ENCODE results near the gene PLSCR2.

DNA sequence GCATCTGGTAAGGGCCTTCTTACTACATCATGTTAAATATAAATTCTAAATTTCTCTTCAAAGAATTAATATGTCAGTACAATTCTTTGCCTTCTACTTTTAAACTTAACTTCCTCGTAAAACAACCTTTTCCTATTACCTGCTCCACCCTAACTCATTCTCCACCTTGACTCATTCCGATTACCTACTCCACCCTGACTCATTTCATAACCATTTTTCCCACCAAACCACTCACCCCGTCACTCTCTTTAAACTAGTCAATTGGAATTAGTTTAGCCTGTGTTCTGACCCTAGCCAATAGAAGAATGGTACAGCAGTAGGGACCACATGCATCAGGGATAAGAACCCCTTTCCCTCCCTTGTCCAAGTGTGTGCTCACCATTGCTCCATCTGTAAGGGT lies 65.6 kb downstream of the PLSCR2 start:
- TF ChIP-seq, protein P1, sequence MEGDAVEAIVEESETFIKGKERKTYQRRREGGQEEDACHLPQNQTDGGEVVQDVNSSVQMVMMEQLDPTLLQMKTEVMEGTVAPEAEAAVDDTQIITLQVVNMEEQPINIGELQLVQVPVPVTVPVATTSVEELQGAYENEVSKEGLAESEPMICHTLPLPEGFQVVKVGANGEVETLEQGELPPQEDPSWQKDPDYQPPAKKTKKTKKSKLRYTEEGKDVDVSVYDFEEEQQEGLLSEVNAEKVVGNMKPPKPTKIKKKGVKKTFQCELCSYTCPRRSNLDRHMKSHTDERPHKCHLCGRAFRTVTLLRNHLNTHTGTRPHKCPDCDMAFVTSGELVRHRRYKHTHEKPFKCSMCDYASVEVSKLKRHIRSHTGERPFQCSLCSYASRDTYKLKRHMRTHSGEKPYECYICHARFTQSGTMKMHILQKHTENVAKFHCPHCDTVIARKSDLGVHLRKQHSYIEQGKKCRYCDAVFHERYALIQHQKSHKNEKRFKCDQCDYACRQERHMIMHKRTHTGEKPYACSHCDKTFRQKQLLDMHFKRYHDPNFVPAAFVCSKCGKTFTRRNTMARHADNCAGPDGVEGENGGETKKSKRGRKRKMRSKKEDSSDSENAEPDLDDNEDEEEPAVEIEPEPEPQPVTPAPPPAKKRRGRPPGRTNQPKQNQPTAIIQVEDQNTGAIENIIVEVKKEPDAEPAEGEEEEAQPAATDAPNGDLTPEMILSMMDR (conservative IDR thresholded peaks at IDR 0.05 in 1 of 2, IDR thresholded peaks at IDR 0.05 in 1 of 2; ENCODE audit: extremely low read depth in 1 of 2, insufficient read depth in 1 of 2, low read depth in 1 of 2, low read length in 2 of 2) = no peak
- TF ChIP-seq EZH2 (IDR thresholded peaks at IDR 0.05; ENCODE audit: borderline replicate concordance, low read length) = no peak
